HepG2 (cell line): Measurements from ENCODE around the gene RPF1. TPM values are rescaled to one million over a fixed set of nuclear protein-coding genes. Genes with fewer than 3 reads are reported as not detected.

Experiments
- EEA1 ChIP-seq: sonication (generic); formaldehyde crosslinking; IDR thresholded peaks from 2 replicates; pipeline ENCODE4 v1.5.1; 2020; ENCODE audit warnings: mild to moderate bottlenecking, missing genetic modification reagents, borderline replicate concordance
- GABPA ChIP-seq, 2 experiments: IDR thresholded peaks; 2 replicates each; pipeline ENCODE4 v1.6.1; 2011 to 2016; ENCODE audit warnings: low read depth in 2 of 2, low read length in 1 of 2, missing biosample characterization in 1 of 2, missing genetic modification characterization in 1 of 2
- HNRNPK ChIP-seq: fragments of 200-400 bp; formaldehyde crosslinking; IDR thresholded peaks from 2 replicates; pipeline ENCODE4 v1.6.1; 2018; ENCODE audit warnings: low read length, low read depth, moderate library complexity, mild to moderate bottlenecking; ENCODE audit not compliant: poor library complexity, severe bottlenecking
- HOXA9 ChIP-seq: sonication (generic); formaldehyde crosslinking; IDR thresholded peaks from 2 replicates; pipeline ENCODE4 v1.8.1; 2022; ENCODE audit warnings: missing genetic modification reagents, mild to moderate bottlenecking, moderate library complexity, borderline replicate concordance
- IKZF5 ChIP-seq: IDR thresholded peaks from 2 replicates; pipeline ENCODE4 v1.6.1; 2018; ENCODE audit warnings: missing genetic modification reagents, mild to moderate bottlenecking, missing compliant biosample characterization
- KAT7 ChIP-seq: IDR thresholded peaks from 2 replicates; pipeline ENCODE4 v1.6.1; 2018; ENCODE audit warnings: borderline replicate concordance, missing compliant biosample characterization
- MBNL3 ChIP-seq: fragments of 250-450 bp; sonication (Bioruptor Pico); conservative IDR thresholded peaks from 2 replicates; pipeline ENCODE4 v1.8.0; 2022; ENCODE audit warnings: mild to moderate bottlenecking, inconsistent platforms
- MYC ChIP-seq: sonication (generic); formaldehyde crosslinking; IDR thresholded peaks from 2 replicates; pipeline ENCODE4 v1.9.0; 2021; ENCODE audit warnings: missing genetic modification reagents, borderline replicate concordance
- XRCC5 ChIP-seq: fragments of 200-400 bp; formaldehyde crosslinking; optimal IDR thresholded peaks from 2 replicates; pipeline ENCODE3; 2017; ENCODE audit warnings: mild to moderate bottlenecking, low read length
- ZNF230 ChIP-seq: sonication (generic); formaldehyde crosslinking; IDR thresholded peaks from 2 replicates; pipeline ENCODE4 v1.4.0; 2020; ENCODE audit warnings: mild to moderate bottlenecking, missing genetic modification reagents
- ZNF614 ChIP-seq: IDR thresholded peaks from 2 replicates; pipeline ENCODE4 v1.6.1; 2018; ENCODE audit warnings: missing biosample characterization, missing genetic modification reagents, inconsistent platforms, borderline replicate concordance
- ZNF749 ChIP-seq: sonication (generic); formaldehyde crosslinking; IDR thresholded peaks from 2 replicates; pipeline ENCODE4 v1.8.0; 2022; ENCODE audit warnings: mild to moderate bottlenecking, missing genetic modification reagents, moderate library complexity, borderline replicate concordance
- polyA plus RNA-seq, 8 experiments: library from polyadenylated mRNA; depleted of rRNA in 3 of 8; stranded (reverse) in 7 of 8; unstranded in 1 of 8; fragments of >200 nt; fragmentation: Illumina TruSeq in 4 of 8; extraction: Trizol in 4 of 8; gene quantifications; 2 replicates each; pipeline versions ENCODE4 v1.2.1 to v1.2.3, GENCODE V29; 2011 to 2016; ENCODE audit warnings: low read depth in 4 of 8, missing spikeins in 1 of 8, mixed read lengths in 1 of 8; ENCODE audit not compliant: insufficient read depth in 1 of 8
- total RNA-seq, 5 experiments: library from RNA; depleted of rRNA; stranded (reverse); fragments of >200 nt; fragmentation: Illumina TruSeq; extraction: Trizol; gene quantifications; 2 replicates each; pipeline ENCODE4 v1.2.3, GENCODE V29; 2016; ENCODE audit warnings: low read depth in 1 of 5
- TF ChIP-seq, protein P1 (sequence below): sonication (generic); formaldehyde crosslinking; IDR thresholded peaks from 2 replicates; pipeline ENCODE4 v1.5.1; 2020; ENCODE audit warnings: missing genetic modification reagents, mild to moderate bottlenecking, borderline replicate concordance
- TF ChIP-seq, protein P2 (sequence below): sonication (generic); formaldehyde crosslinking; IDR thresholded peaks from 2 replicates; pipeline ENCODE4 v1.4.0; 2020; ENCODE audit warnings: mild to moderate bottlenecking, missing genetic modification reagents
- TF ChIP-seq, protein P3 (sequence below): sonication (generic); formaldehyde crosslinking; IDR thresholded peaks from 2 replicates; pipeline ENCODE4 v1.5.1; 2020; ENCODE audit warnings: missing genetic modification reagents, mild to moderate bottlenecking, borderline replicate concordance

The RPF1 gene
- total and polyA plus RNA-seq, 2 of the 13 experiments (the other 11 are each of a cell fraction or from before 2014, with no cell fraction given), result 23.0 to 39.0 TPM

- TF ChIP-seq, protein P1, sequence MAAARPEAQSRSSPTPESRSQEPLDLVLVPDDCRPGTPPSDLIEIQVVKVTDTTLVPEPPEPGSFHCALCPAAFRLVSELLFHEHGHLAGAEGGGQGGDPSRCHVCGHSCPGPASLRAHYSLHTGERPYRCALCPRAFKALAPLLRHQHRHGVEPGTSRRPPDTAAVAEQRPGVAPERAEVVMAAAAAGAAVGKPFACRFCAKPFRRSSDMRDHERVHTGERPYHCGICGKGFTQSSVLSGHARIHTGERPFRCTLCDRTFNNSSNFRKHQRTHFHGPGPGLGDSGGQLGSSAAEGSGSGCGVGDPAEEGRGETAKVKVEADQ, result no peak
- TF ChIP-seq HOXA9 (CRISPR knock-in tag) (no peak), ZNF749 (CRISPR knock-in tag) (no peak), IKZF5 (no peak), MBNL3 (CRISPR knock-in tag) (no peak), ZNF614 (CRISPR knock-in tag) (no peak), KAT7 (CRISPR knock-in tag) (0 out of 2 replicates have a peak, but pooled peaks have one; percentile 57), MYC (peak; percentile 30; the same call in 1 of the 2 replicates), HNRNPK (no peak), XRCC5 (no peak), ZNF230 (CRISPR knock-in tag) (no peak), EEA1 (CRISPR knock-in tag) (no peak), GABPA (IDR thresholded peaks at IDR 0.05; ENCODE audit: low read depth, low read length) (peak; percentile 16), GABPA (CRISPR knock-in tag; IDR thresholded peaks at IDR 0.05; ENCODE audit: low read depth) (0 out of 2 replicates have a peak, but pooled peaks have one; percentile 8)
- TF ChIP-seq, protein P2, sequence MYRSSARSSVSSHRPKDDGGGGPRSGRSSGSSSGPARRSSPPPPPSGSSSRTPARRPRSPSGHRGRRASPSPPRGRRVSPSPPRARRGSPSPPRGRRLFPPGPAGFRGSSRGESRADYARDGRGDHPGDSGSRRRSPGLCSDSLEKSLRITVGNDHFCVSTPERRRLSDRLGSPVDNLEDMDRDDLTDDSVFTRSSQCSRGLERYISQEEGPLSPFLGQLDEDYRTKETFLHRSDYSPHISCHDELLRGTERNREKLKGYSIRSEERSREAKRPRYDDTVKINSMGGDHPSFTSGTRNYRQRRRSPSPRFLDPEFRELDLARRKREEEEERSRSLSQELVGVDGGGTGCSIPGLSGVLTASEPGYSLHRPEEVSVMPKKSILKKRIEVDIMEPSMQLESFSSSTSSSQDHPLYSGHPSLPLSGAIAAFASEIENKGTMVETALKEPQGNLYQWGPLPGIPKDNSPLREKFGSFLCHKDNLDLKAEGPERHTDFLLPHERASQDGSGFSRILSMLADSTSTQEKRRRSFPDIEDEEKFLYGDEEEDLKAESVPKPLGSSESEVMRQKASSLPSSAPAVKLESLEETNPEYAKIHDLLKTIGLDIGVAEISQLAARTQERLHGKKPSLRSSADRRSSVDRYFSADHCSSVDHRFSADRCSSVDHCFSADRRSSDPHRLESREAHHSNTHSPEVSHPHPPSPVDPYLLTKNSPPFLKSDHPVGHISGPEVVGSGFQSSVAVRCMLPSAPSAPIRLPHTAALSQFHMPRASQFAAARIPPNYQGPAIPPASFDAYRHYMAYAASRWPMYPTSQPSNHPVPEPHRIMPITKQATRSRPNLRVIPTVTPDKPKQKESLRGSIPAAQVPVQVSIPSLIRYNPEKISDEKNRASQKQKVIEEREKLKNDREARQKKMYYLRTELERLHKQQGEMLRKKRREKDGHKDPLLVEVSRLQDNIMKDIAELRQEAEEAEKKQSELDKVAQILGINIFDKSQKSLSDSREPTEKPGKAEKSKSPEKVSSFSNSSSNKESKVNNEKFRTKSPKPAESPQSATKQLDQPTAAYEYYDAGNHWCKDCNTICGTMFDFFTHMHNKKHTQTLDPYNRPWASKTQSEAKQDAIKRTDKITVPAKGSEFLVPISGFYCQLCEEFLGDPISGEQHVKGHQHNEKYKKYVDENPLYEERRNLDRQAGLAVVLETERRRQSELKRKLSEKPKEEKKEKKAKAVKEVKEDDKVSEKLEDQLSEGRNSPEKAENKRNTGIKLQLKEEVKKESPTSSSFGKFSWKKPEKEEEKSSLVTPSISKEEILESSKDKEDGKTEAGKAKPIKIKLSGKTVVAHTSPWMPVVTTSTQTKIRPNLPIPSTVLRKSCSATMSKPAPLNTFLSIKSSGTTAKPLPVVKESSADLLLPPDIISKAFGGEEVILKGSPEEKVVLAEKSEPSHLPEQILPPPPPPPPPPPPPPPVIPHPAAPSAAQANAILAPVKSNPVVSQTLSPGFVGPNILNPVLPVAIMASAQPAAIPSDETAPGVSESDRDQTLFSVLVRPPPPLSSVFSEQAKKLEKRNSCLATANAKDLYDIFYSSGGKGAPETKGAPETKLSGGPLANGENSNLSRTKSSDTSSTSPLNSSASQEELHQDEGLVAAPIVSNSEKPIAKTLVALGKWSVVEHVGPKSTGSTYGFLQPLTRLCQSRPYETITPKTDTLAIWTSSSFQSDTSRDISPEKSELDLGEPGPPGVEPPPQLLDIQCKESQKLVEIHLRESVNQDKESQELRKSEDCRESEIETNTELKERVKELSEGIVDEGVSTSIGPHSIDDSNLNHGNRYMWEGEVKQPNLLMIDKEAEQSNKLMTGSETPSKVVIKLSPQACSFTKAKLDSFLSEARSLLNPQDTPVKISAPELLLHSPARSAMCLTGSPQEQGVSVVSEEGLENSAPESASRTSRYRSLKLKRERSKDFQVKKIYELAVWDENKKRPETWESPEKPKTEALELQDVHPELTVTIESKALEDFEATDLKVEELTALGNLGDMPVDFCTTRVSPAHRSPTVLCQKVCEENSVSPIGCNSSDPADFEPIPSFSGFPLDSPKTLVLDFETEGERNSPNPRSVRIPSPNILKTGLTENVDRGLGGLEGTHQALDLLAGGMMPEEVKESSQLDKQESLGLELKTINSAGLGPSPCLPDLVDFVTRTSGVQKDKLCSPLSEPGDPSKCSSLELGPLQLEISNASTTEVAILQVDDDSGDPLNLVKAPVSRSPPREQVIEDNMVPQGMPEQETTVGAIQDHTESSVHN (CRISPR knock-in tag), result no peak
- TF ChIP-seq, protein P3, sequence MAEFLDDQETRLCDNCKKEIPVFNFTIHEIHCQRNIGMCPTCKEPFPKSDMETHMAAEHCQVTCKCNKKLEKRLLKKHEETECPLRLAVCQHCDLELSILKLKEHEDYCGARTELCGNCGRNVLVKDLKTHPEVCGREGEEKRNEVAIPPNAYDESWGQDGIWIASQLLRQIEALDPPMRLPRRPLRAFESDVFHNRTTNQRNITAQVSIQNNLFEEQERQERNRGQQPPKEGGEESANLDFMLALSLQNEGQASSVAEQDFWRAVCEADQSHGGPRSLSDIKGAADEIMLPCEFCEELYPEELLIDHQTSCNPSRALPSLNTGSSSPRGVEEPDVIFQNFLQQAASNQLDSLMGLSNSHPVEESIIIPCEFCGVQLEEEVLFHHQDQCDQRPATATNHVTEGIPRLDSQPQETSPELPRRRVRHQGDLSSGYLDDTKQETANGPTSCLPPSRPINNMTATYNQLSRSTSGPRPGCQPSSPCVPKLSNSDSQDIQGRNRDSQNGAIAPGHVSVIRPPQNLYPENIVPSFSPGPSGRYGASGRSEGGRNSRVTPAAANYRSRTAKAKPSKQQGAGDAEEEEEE (CRISPR knock-in tag), result no peak
Observed at GRCh38 chr1:84506002-84506728, 27.1 kb downstream of the RPF1 start, which contains the start of the genes GNG5 and SPATA1 (continued).
